ENCODE data around the gene METTL9. TPM values are rescaled to one million over a fixed set of nuclear protein-coding genes. Genes with fewer than 3 reads are reported as not detected.

The METTL9 gene
- total RNA-seq, 4 donors from 2014 or later: 97.0 to 118 (median 108) TPM

DNA sequence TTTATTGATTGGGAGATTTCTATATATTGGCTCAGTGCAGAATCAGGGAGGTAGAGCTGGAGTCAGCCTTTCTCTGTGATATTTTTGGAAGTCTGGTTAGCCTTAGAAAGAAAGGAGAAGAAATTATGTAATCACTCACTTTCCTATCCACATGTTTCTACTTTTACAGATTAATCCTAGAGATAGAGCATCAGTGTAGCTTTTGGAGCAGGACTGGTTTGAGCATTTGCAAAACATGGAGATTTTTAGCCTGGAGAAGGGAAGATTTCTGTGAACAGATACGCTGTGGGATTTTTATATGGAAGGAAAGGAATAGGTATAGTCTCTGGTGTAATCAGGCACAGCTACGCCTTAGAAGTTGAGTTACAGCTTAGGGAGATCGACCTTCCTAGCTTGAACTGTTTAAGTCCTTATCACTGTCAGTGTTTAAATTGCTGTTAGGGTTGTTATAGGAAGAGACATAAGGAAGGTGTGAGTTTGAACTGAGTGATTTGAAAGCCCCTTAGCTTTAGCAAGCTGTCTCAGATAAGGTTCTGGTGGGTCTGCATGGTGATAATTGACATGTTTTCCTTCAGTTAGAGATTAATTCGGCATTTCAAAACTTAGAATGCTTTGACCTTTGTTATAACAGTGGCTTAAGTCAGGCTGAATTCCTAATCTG lies 20.5 kb downstream of the METTL9 start:
- Histone ChIP-seq H3K36me3 (peaks cover 0 to 29% of the 10 kb centered on the region in 2 donors), H3K9me3 (no peaks in the 10 kb centered on the region), H3K27me3 (no peaks in the 10 kb centered on the region), H3K4me3 (no peak overlapping the region), H3K27ac (no peak overlapping the region), H3K4me1 (peaks cover 0 to 15% (median 0%) of the 10 kb centered on the region in 3 donors)
- WGBS, 2 donors (ENCODE audit: low coverage in 1 of 2): 72 to 94% methylated on average over 3 to 4 of the region's 4 CpGs
- ATAC-seq: no peak
- TF ChIP-seq CTCF (IDR thresholded peaks at IDR 0.05): no peak

DNA sequence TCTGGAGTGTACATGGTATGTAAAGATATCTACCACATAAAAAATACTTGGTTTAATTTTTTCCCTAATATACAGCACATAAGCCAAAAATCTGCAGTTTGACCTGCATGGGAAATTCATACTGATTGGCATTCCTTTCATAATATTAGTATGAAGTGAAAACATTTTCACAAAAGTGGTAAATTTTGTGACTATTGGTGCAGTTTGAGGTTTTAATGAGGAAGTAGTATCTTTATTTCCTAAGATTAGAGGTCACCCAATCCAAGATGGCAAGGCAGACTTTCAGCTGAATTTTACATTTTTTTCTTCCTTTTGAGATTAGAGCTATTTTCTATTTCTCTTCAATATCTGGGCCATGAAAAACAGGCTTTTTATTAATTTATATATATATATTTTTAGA lies 21.2 kb downstream of the METTL9 start:
- no peak for ATAC-seq
- Histone ChIP-seq H3K4me3 (no peak overlapping the region), H3K4me1 (peaks cover 0 to 15% (median 0%) of the 10 kb centered on the region in 3 donors), H3K9me3 (no peaks in the 10 kb centered on the region), H3K27me3 (no peaks in the 10 kb centered on the region), H3K27ac (no peak overlapping the region), H3K36me3 (peaks cover 0 to 36% of the 10 kb centered on the region in 2 donors)
- TF ChIP-seq POLR2A (IDR thresholded peaks at IDR 0.05): no peak
- TF ChIP-seq CTCF (IDR thresholded peaks at IDR 0.05): no peak

DNA sequence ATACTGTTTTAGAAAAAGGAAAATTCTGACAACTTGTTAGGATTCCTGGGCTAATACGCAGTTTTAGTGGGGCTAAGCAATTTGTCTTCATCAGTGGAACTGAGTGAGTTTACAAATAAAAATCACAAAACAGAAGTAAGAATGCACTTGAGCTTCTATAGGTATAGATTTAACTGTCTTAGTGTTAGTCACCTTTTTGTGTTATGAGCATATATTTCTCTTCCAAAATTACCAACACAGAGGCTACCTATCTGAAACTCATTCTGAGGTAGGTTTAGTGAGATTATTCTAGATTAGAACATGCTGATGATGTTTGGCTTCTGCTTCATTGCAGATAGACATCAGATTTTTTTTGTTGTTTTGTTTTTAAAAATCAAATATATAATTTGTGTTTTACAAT lies 23.2 kb downstream of the METTL9 start:
- Histone ChIP-seq H3K4me1 (peaks cover 0 to 18% (median 0%) of the 10 kb centered on the region in 3 donors), H3K27ac (no peak overlapping the region), H3K4me3 (no peak overlapping the region), H3K9me3 (no peaks in the 10 kb centered on the region), H3K27me3 (no peaks in the 10 kb centered on the region), H3K36me3 (peaks cover 0 to 53% of the 10 kb centered on the region in 2 donors)
- ATAC-seq: no peak
- 90 to 100% methylated on average over 1 of the region's 1 CpG for WGBS, 2 donors (ENCODE audit: low coverage in 1 of 2)
- TF ChIP-seq CTCF (IDR thresholded peaks at IDR 0.05) (no peak), EP300 (IDR thresholded peaks at IDR 0.05) (no peak), POLR2A (IDR thresholded peaks at IDR 0.05) (no peak), POLR2AphosphoS5 (IDR thresholded peaks at IDR 0.05) (no peak)

- no peak for TF ChIP-seq POLR2AphosphoS5 (IDR thresholded peaks at IDR 0.05)
- no peak for TF ChIP-seq CTCF (IDR thresholded peaks at IDR 0.05)
- no peak for TF ChIP-seq EP300 (IDR thresholded peaks at IDR 0.05)
- no peak for TF ChIP-seq POLR2A (IDR thresholded peaks at IDR 0.05)
- no peak overlapping the region for H3K4me3 ChIP-seq
- 50 to 83% methylated on average over 1 of the region's 1 CpG for WGBS, 2 donors (ENCODE audit: low coverage in 1 of 2)
- H3K4me1 ChIP-seq: peaks cover 0 to 11% (median 0%) of the 10 kb centered on the region in 3 donors
- no peak overlapping the region for H3K27ac ChIP-seq
- peaks cover 0 to 57% of the 10 kb centered on the region in 2 donors for H3K36me3 ChIP-seq
- no peaks in the 10 kb centered on the region for H3K27me3 ChIP-seq
- no peak for ATAC-seq
- H3K9me3 ChIP-seq: no peaks in the 10 kb centered on the region
Measured at GRCh38 chr16:21625026-21625425, 25.6 kb downstream of the METTL9 start.

GRCh38 chr16:21626659-21627277 lies 27.4 kb downstream of the METTL9 start:
- H3K9me3 ChIP-seq: no peaks in the 10 kb centered on the region
- no peak overlapping the region for H3K27ac ChIP-seq
- no peak for TF ChIP-seq POLR2AphosphoS5 (IDR thresholded peaks at IDR 0.05)
- no peak for TF ChIP-seq EP300 (IDR thresholded peaks at IDR 0.05)
- TF ChIP-seq CTCF (IDR thresholded peaks at IDR 0.05): no peak
- TF ChIP-seq POLR2A (IDR thresholded peaks at IDR 0.05): no peak
- ATAC-seq: no peak
- WGBS, 2 donors (ENCODE audit: low coverage in 1 of 2): 35 to 48% methylated on average over 6 of the region's 6 CpGs
- peaks cover 0 to 8% (median 0%) of the 10 kb centered on the region in 3 donors for H3K4me1 ChIP-seq
- no peaks in the 10 kb centered on the region for H3K27me3 ChIP-seq
- no peak overlapping the region for H3K4me3 ChIP-seq
- peaks cover 0 to 63% of the 10 kb centered on the region in 2 donors for H3K36me3 ChIP-seq

Measured in gastroesophageal sphincter (tissue), 4 donors.